ENCODE results near the gene GARIN1A. TPM values are rescaled to one million over a fixed set of nuclear protein-coding genes. Genes with fewer than 3 reads are reported as not detected.
A peak's percentile ranks its signal among the peaks of the same experiment; 100 is the strongest.
"Not testable (repeated sequence)": the region's sequence is repeated elsewhere in the genome, so short reads cannot be mapped to it uniquely, and the experiment has no call there.

Gene GARIN1A
- total RNA-seq: 1 to 10 TPM in 1 of 6 experiments, under 1 TPM in 5; 0.06 to 1.3 (median 0.48) TPM
- long read RNA-seq: 0 reads

- Histone ChIP-seq H3K27ac (no peak within 1 kb of the TSS), H3K36me3 (no peaks in the 10 kb centered on the region), H3K9me3 (no peaks in the 10 kb centered on the region), H3K4me3 (no peak within 1 kb of the TSS), H3K27me3 (no peaks in the 10 kb centered on the region), H3K4me1 (no peaks in the 10 kb centered on the region)
- TF ChIP-seq POLR2A (IDR thresholded peaks at IDR 0.05): no peak
- intact Hi-C loops (cut with DNase I): no loop called here
- WGBS (ENCODE audit: insufficient coverage, low coverage, low lambda C conversion rate, missing lambda C conversion rate): 78% methylated on average over 3 of the region's 4 CpGs
- DNase-seq (no peak), ATAC-seq (no peak)
Observed at GRCh38 chr7:128671992-128672391, at the start of gene GARIN1A. TSS of gene GARIN1A (plus strand) at chr7:128672292. CDS start at chr7:128672398, 106 bp downstream.

- H3K9me3 ChIP-seq; H3K4me3 ChIP-seq; intact Hi-C loops (cut with DNase I); H3K27me3 ChIP-seq; H3K4me1 ChIP-seq; ATAC-seq; DNase-seq; H3K27ac ChIP-seq: not testable (repeated sequence)
- peaks cover 0 to 49% (median 28%) of the 10 kb centered on the region in 4 donors for H3K36me3 ChIP-seq
- 90% methylated on average over 2 of the region's 2 CpGs for WGBS (ENCODE audit: insufficient coverage, low coverage, low lambda C conversion rate, missing lambda C conversion rate)
Observed at GRCh38 chr7:128627124-128627523, 45.0 kb upstream of the GARIN1A start.

GRCh38 chr7:128633915-128634314, 38.2 kb upstream of the GARIN1A start:
- peak; percentile 45 to 96 (median 55) for ATAC-seq
- H3K4me1 ChIP-seq; H3K4me3 ChIP-seq; H3K27ac ChIP-seq; H3K9me3 ChIP-seq; H3K27me3 ChIP-seq; intact Hi-C loops (cut with DNase I): not testable (repeated sequence)
- DNase-seq: peak in 2 of 3 donors; percentile 73
- WGBS (ENCODE audit: insufficient coverage, low coverage, low lambda C conversion rate, missing lambda C conversion rate): 25% methylated on average over 3 of the region's 3 CpGs
- peaks cover 0 to 28% (median 11%) of the 10 kb centered on the region in 4 donors for H3K36me3 ChIP-seq

- WGBS (ENCODE audit: insufficient coverage, low coverage, low lambda C conversion rate, missing lambda C conversion rate): 97% methylated on average over 5 of the region's 5 CpGs
- H3K27me3 ChIP-seq; intact Hi-C loops (cut with DNase I); ATAC-seq; H3K4me1 ChIP-seq; H3K9me3 ChIP-seq; DNase-seq; H3K27ac ChIP-seq; H3K4me3 ChIP-seq: not testable (repeated sequence)
- peaks cover 0 to 23% (median 3%) of the 10 kb centered on the region in 4 donors for H3K36me3 ChIP-seq
Observed at GRCh38 chr7:128645206-128645605, 26.9 kb upstream of the GARIN1A start.

- 96% methylated on average over 3 of the region's 4 CpGs for WGBS (ENCODE audit: insufficient coverage, low coverage, low lambda C conversion rate, missing lambda C conversion rate)
- H3K36me3 ChIP-seq: peaks cover 0 to 18% (median 3%) of the 10 kb centered on the region in 4 donors
- not testable (repeated sequence) for DNase-seq
Observed at GRCh38 chr7:128645844-128646243, 26.2 kb upstream of the GARIN1A start.

GRCh38 chr7:128646877-128647276, 25.2 kb upstream of the GARIN1A start:
- peaks cover 0 to 12% (median 4%) of the 10 kb centered on the region in 4 donors for H3K36me3 ChIP-seq
- intact Hi-C loops (cut with DNase I); H3K27me3 ChIP-seq; H3K4me1 ChIP-seq; H3K9me3 ChIP-seq; ATAC-seq; DNase-seq; H3K4me3 ChIP-seq; H3K27ac ChIP-seq: not testable (repeated sequence)
- 27% methylated on average over 2 of the region's 6 CpGs for WGBS (ENCODE audit: insufficient coverage, low coverage, low lambda C conversion rate, missing lambda C conversion rate)

More at GRCh38 chr7:128645844-128646243, 26.2 kb upstream of the GARIN1A start:
- H3K4me3 ChIP-seq; H3K27me3 ChIP-seq; H3K4me1 ChIP-seq; H3K27ac ChIP-seq; ATAC-seq; intact Hi-C loops (cut with DNase I); H3K9me3 ChIP-seq: not testable (repeated sequence)

- H3K4me1 ChIP-seq; H3K27ac ChIP-seq; intact Hi-C loops (cut with DNase I); DNase-seq; H3K9me3 ChIP-seq; H3K27me3 ChIP-seq; H3K4me3 ChIP-seq; ATAC-seq: not testable (repeated sequence)
- 100% methylated on average over 3 of the region's 6 CpGs for WGBS (ENCODE audit: insufficient coverage, low coverage, low lambda C conversion rate, missing lambda C conversion rate)
- peaks cover 0 to 10% (median under 1%) of the 10 kb centered on the region in 4 donors for H3K36me3 ChIP-seq
Observed at GRCh38 chr7:128651096-128651495, 21.0 kb upstream of the GARIN1A start.

- intact Hi-C loops (cut with DNase I); H3K36me3 ChIP-seq; H3K4me1 ChIP-seq; H3K27ac ChIP-seq; ATAC-seq; H3K27me3 ChIP-seq; H3K9me3 ChIP-seq; H3K4me3 ChIP-seq; DNase-seq: not testable (repeated sequence)
- WGBS (ENCODE audit: insufficient coverage, low coverage, low lambda C conversion rate, missing lambda C conversion rate): 50% methylated on average over 2 of the region's 24 CpGs
Observed at GRCh38 chr7:128652606-128653005, 19.5 kb upstream of the GARIN1A start.

- 60% methylated on average over 1 of the region's 16 CpGs for WGBS (ENCODE audit: insufficient coverage, low coverage, low lambda C conversion rate, missing lambda C conversion rate)
- not testable (repeated sequence) for ATAC-seq
Observed at GRCh38 chr7:128653197-128653596, 18.9 kb upstream of the GARIN1A start.

GRCh38 chr7:128654080-128654479, 18.0 kb upstream of the GARIN1A start:
- H3K4me1 ChIP-seq; intact Hi-C loops (cut with DNase I); ATAC-seq; H3K27me3 ChIP-seq; DNase-seq; H3K27ac ChIP-seq; H3K9me3 ChIP-seq; H3K36me3 ChIP-seq; H3K4me3 ChIP-seq: not testable (repeated sequence)
- 100% methylated on average over 2 of the region's 19 CpGs for WGBS (ENCODE audit: insufficient coverage, low coverage, low lambda C conversion rate, missing lambda C conversion rate)

More at GRCh38 chr7:128653197-128653596, 18.9 kb upstream of the GARIN1A start:
- H3K9me3 ChIP-seq; H3K4me1 ChIP-seq; intact Hi-C loops (cut with DNase I); H3K27ac ChIP-seq; H3K4me3 ChIP-seq; DNase-seq; H3K27me3 ChIP-seq; H3K36me3 ChIP-seq: not testable (repeated sequence)

- intact Hi-C loops (cut with DNase I); DNase-seq; H3K9me3 ChIP-seq; H3K36me3 ChIP-seq; H3K27ac ChIP-seq; H3K4me1 ChIP-seq; H3K4me3 ChIP-seq; H3K27me3 ChIP-seq; ATAC-seq: not testable (repeated sequence)
- 94% methylated on average over 12 of the region's 18 CpGs for WGBS (ENCODE audit: insufficient coverage, low coverage, low lambda C conversion rate, missing lambda C conversion rate)
Observed at GRCh38 chr7:128654501-128654900, 17.6 kb upstream of the GARIN1A start.

GRCh38 chr7:128658428-128658827, 13.7 kb upstream of the GARIN1A start:
- no CpG with 5 or more reads among the region's 5 CpGs for WGBS (ENCODE audit: insufficient coverage, low coverage, low lambda C conversion rate, missing lambda C conversion rate)
- H3K4me3 ChIP-seq; H3K27me3 ChIP-seq; H3K36me3 ChIP-seq; DNase-seq; intact Hi-C loops (cut with DNase I); H3K4me1 ChIP-seq; H3K27ac ChIP-seq; H3K9me3 ChIP-seq: not testable (repeated sequence)
- ATAC-seq: peak in 2 of 4 donors; percentile 18 to 24
